Coronary artery (tissue), 2 donors: ENCODE data around the gene ARID1B.

Source experiments
- DNase-seq: peaks from one replicate; pipeline ENCODE4 v3.0.0-alpha.2; 2017; ENCODE audit warnings: low spot score
- H3K27ac ChIP-seq, 2 donors: fragments of 200-600 bp; sonication (generic); one replicate each; pipeline ENCODE4 v1.5.1; 2016 to 2019
- H3K4me3 ChIP-seq: fragments of 200-600 bp; sonication (generic); 2 replicates; pipeline ENCODE4 v1.5.1; 2016; ENCODE audit warnings: mild to moderate bottlenecking, moderate library complexity
- CTCF ChIP-seq: fragments of 200-600 bp; sonication (generic); IDR thresholded peaks from one replicate; pipeline ENCODE4 v1.5.1; 2019; ENCODE audit warnings: antibody characterized with exemption

Gene ARID1B

GRCh38 chr6:157096105-157096504 lies 318.9 kb downstream of the ARID1B start:
- Histone ChIP-seq H3K27ac (no peak overlapping the region), H3K4me3 (no peak overlapping the region)
- TF ChIP-seq CTCF = no peak
- DNase-seq = no peak

GRCh38 chr6:157096522-157096921 lies 319.3 kb downstream of the ARID1B start:
- TF ChIP-seq CTCF = no peak
- no peak for DNase-seq
- no peak overlapping the region for H3K4me3 ChIP-seq
- no peak overlapping the region for H3K27ac ChIP-seq

- Histone ChIP-seq H3K4me3 (no peak overlapping the region), H3K27ac (no peak overlapping the region)
- no peak for TF ChIP-seq CTCF
- no peak for DNase-seq
These were observed 320.2 kb downstream of the ARID1B start for GRCh38 chr6:157097255-157097955.

- TF ChIP-seq CTCF = no peak
These were observed 321.8 kb downstream of the ARID1B start for GRCh38 chr6:157098999-157099398.

GRCh38 chr6:157099912-157100593 lies 322.9 kb downstream of the ARID1B start:
- TF ChIP-seq CTCF = no peak
- no peak overlapping the region for H3K4me3 ChIP-seq
- no peak for DNase-seq
- H3K27ac ChIP-seq = no peak overlapping the region

More at GRCh38 chr6:157098999-157099398, 321.8 kb downstream of the ARID1B start:
- no peak for DNase-seq
- Histone ChIP-seq H3K4me3 (no peak overlapping the region), H3K27ac (no peak overlapping the region)

GRCh38 chr6:157101166-157101565 lies 324.0 kb downstream of the ARID1B start:
- no peak overlapping the region for H3K27ac ChIP-seq
- H3K4me3 ChIP-seq = no peak overlapping the region
- TF ChIP-seq CTCF = no peak
- DNase-seq = no peak

- Histone ChIP-seq H3K4me3 (no peak overlapping the region), H3K27ac (no peak overlapping the region)
- DNase-seq = no peak
- TF ChIP-seq CTCF = no peak
These were observed 327.6 kb downstream of the ARID1B start for GRCh38 chr6:157104803-157105202.
